Measurements from ENCODE around the gene L3MBTL3. TPM values are rescaled to one million over a fixed set of nuclear protein-coding genes. Genes with fewer than 3 reads are reported as not detected.
"Not testable (repeated sequence)": the region's sequence is repeated elsewhere in the genome, so short reads cannot be mapped to it uniquely, and the experiment has no call there.

Gene L3MBTL3
- total RNA-seq, 1 experiment from 2014 or later: 3.5 TPM

DNA sequence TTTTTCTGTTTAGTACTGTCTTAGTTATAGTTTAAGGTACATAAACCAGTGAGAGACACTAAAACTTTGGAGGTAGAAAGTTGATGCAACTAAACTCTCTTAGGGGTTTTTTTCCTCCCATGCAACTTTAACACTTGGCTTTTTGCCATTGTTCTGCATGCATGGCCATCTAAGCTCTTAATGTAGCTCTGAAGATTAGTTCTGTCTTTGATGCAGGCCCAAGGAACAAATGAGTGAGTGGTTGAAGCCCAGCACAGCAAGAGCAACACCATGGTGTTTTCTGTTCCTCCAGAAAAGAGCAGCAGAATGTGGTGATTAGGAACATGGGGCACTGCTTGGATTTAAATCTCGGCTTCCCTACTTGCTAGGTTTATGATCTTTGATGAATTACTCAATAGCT is 89.3 kb downstream of the L3MBTL3 start:
- H3K27me3 ChIP-seq: no peaks in the 10 kb centered on the region
- DNase-seq: no peak
- H3K9me3 ChIP-seq: no peaks in the 10 kb centered on the region
- H3K4me3 ChIP-seq: no peak overlapping the region
- H3K36me3 ChIP-seq: no peaks in the 10 kb centered on the region

DNA sequence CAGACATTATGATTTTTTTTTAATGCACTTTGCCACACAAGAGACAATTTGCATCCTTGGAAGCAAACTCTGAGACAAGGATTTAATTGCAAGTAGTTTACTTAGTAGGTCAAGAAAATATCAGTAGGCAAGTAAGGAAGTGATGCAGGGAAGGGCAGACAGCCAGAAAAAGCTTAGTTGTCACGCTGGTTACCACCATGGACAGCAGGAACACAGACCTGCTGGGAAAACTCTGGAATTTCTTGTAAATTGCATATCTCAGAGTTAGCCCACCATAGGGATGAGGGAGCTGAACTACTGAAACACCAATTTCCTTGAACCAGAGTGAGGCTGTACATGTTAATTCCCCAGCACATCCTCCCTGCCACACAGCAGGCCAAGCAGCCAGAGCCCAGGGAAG is 92.7 kb downstream of the L3MBTL3 start:
- no peak for DNase-seq
- H3K4me3 ChIP-seq: no peak overlapping the region
- H3K9me3 ChIP-seq: no peaks in the 10 kb centered on the region
- no peaks in the 10 kb centered on the region for H3K36me3 ChIP-seq
- H3K27me3 ChIP-seq: no peaks in the 10 kb centered on the region

DNA sequence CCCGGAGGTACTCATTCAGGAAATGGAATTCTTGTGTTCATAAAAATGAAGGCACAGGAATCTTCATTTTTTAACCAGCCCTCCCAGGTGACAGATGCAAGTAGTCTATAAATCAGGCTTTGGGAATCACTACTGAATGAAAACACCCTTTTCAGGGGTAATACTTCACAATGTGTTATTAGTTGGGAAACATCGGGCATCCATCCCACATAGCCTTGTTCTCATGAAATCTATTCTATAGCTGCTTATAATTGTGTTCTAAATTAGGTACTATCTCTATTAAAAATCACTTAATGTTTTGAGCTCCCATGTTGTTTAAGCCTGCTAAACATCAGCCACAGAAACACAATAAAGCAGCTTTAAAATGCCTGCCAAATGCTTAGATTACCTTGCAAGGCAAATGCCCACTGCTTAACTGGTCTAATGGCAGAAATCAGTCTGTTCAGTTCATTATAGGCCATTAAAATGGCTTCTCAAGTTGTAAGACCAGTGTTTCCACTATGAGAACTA is 94.9 kb downstream of the L3MBTL3 start:
- Histone ChIP-seq H3K27me3 (no peaks in the 10 kb centered on the region), H3K36me3 (no peaks in the 10 kb centered on the region), H3K9me3 (no peaks in the 10 kb centered on the region), H3K4me3 (no peak overlapping the region)
- no peak for DNase-seq

DNA sequence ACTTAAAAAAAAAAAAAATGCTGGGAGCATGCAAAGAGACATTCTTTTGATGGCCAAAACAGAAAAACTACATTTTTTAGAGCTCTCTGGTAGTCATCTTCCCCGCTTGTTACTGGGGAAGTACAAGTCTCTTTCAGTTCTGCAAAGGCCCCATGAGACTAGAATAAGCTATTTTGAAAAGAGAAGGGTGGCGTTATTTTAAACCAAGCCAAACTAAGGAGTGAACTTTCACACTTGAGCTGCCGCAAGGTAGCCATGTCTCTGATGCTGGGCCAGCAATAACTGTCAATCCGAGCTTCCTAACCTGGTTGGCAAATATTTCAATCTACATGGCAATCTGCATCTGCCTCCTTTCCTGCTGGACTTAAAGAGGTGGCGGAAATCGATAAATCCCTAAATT is 96.7 kb downstream of the L3MBTL3 start:
- Histone ChIP-seq H3K36me3 (no peaks in the 10 kb centered on the region), H3K27me3 (no peaks in the 10 kb centered on the region), H3K9me3 (no peaks in the 10 kb centered on the region), H3K4me3 (no peak overlapping the region)
- no peak for DNase-seq

- Histone ChIP-seq H3K36me3 (no peaks in the 10 kb centered on the region), H3K4me3 (no peak overlapping the region), H3K27me3 (no peaks in the 10 kb centered on the region), H3K9me3 (no peaks in the 10 kb centered on the region)
- DNase-seq: no peak
Measured at GRCh38 chr6:130116273-130116672, 97.9 kb downstream of the L3MBTL3 start.

GRCh38 chr6:130117187-130117701 is 98.9 kb downstream of the L3MBTL3 start:
- not testable (repeated sequence) for H3K4me3 ChIP-seq, DNase-seq, H3K27me3 ChIP-seq, H3K9me3 ChIP-seq, H3K36me3 ChIP-seq

- Histone ChIP-seq H3K9me3 (no peaks in the 10 kb centered on the region), H3K4me3 (no peak overlapping the region), H3K27me3 (no peaks in the 10 kb centered on the region), H3K36me3 (no peaks in the 10 kb centered on the region)
- DNase-seq: no peak
Measured at GRCh38 chr6:130118236-130118635, 99.9 kb downstream of the L3MBTL3 start.

DNA sequence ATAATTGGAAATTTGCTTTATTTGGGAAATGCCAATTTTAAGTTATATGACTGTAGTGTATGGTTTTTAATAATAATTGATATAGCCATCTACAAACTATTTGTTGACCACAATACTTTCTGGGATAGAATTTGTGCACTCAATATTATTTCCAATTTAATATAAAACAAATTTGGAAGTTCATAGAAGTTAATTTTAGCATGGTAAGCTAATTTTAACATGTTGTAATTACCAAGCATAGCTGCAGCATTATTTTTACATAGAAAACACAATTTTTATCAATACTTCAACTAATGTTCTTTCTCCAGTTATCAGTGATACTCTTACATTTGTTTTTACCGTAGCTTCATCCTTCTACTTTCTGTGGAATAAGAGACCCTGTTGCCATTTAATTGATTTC is 100.8 kb downstream of the L3MBTL3 start:
- no peaks in the 10 kb centered on the region for H3K27me3 ChIP-seq
- no peaks in the 10 kb centered on the region for H3K36me3 ChIP-seq
- DNase-seq: no peak
- no peak overlapping the region for H3K4me3 ChIP-seq
- no peaks in the 10 kb centered on the region for H3K9me3 ChIP-seq

DNA sequence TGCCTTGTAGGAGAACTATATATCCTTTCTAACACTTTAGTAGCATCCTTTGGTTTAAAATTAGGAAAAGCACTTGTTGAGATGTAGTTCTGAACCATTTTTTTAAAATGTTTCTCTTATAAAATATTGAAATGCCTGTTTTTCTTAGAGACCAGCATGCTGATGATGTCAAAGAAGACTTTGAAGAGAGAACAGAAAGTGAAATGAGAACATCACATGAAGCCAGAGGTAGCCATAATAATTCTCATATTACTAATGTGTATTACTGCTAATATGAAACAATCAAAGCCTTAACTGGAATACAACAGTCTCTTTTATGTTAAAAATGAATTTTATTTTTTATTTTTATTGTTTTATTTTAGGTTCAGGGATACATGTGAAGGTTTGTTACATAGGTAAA is 102.3 kb downstream of the L3MBTL3 start:
- no peaks in the 10 kb centered on the region for H3K9me3 ChIP-seq
- no peaks in the 10 kb centered on the region for H3K27me3 ChIP-seq
- H3K36me3 ChIP-seq: no peaks in the 10 kb centered on the region
- no peak for DNase-seq
- H3K4me3 ChIP-seq: no peak overlapping the region

DNA sequence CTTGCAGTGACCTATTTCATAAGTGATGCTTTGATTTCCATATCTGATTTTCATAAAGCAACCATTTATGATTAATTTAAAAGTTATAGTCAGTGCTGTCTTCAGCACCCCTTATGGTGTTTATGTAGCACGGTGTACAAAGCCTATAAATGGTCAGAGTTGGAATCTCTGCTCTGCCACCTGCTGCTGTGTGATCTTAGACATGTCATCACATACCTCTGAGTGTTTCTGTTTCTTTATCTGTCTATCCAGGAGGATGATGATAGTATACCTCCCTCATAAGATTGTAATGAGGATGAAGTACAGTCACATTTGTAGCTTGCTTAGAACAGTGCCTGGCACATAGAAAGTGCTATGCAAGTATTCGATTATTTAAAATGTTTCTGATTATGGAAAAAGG is 103.9 kb downstream of the L3MBTL3 start:
- Histone ChIP-seq H3K9me3 (no peaks in the 10 kb centered on the region), H3K27me3 (no peaks in the 10 kb centered on the region), H3K4me3 (no peak overlapping the region), H3K36me3 (no peaks in the 10 kb centered on the region)
- DNase-seq: no peak

GRCh38 chr6:130127195-130127594 is 108.8 kb downstream of the L3MBTL3 start:
- Histone ChIP-seq H3K36me3 (no peaks in the 10 kb centered on the region), H3K9me3 (no peaks in the 10 kb centered on the region), H3K4me3 (no peak overlapping the region), H3K27me3 (no peaks in the 10 kb centered on the region)
- no peak for DNase-seq

GRCh38 chr6:130128326-130128725 is 109.9 kb downstream of the L3MBTL3 start:
- Histone ChIP-seq H3K27me3 (no peaks in the 10 kb centered on the region), H3K36me3 (no peaks in the 10 kb centered on the region), H3K9me3 (no peaks in the 10 kb centered on the region), H3K4me3 (no peak overlapping the region)
- DNase-seq: no peak

- DNase-seq: no peak
- no peaks in the 10 kb centered on the region for H3K27me3 ChIP-seq
- H3K4me3 ChIP-seq: no peak overlapping the region
- no peaks in the 10 kb centered on the region for H3K9me3 ChIP-seq
- no peaks in the 10 kb centered on the region for H3K36me3 ChIP-seq
Measured at GRCh38 chr6:130129762-130130246, 111.4 kb downstream of the L3MBTL3 start.

DNA sequence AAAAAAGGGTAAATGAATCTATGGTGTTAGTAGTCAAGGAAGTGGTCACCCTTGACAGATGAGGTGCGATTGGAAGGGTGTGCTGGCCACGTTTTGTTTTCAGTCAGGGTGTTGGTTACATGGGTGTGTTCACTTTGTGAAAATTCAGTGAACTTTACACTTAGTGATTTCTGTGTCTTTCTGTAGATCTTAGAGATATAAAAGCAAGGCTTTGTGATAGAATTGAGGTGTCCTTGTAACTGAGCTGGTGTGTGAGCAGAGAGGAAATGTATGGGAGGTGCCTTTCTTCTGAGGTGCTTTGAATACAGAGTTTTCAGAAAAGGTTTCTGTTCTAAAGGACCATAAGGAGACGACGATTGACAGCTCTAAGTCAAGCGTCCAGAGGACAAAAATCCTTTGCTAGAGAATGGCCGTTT is 113.9 kb downstream of the L3MBTL3 start:
- no peaks in the 10 kb centered on the region for H3K9me3 ChIP-seq
- no peak for DNase-seq
- no peaks in the 10 kb centered on the region for H3K27me3 ChIP-seq
- no peak overlapping the region for H3K4me3 ChIP-seq
- H3K36me3 ChIP-seq: no peaks in the 10 kb centered on the region

DNA sequence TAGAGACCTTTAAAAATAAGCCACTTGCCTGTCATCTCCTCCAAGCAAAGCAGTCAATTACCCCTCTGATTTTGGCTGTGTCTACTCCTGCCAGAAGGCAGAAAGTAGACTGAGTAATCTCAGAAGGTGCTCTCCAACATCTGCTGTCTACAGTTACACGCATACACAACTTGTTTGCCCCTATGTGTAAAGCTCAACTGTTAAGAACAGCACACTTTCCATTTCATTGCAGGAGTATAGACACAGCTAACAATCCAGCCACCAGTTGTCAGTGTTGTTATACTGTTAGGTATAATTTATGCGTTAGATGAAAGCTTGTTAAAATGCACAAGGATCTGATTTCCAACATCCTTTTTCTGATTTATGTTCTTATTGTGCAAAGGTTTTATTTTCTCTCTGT is 116.2 kb downstream of the L3MBTL3 start:
- DNase-seq: no peak
- Histone ChIP-seq H3K27me3 (no peaks in the 10 kb centered on the region), H3K4me3 (no peak overlapping the region), H3K36me3 (no peaks in the 10 kb centered on the region), H3K9me3 (no peaks in the 10 kb centered on the region)

- Histone ChIP-seq H3K9me3 (no peaks in the 10 kb centered on the region), H3K36me3 (no peaks in the 10 kb centered on the region), H3K4me3 (no peak overlapping the region), H3K27me3 (no peaks in the 10 kb centered on the region)
- peak; percentile 10 for DNase-seq
Measured at GRCh38 chr6:130136798-130137197, 118.4 kb downstream of the L3MBTL3 start.

DNA sequence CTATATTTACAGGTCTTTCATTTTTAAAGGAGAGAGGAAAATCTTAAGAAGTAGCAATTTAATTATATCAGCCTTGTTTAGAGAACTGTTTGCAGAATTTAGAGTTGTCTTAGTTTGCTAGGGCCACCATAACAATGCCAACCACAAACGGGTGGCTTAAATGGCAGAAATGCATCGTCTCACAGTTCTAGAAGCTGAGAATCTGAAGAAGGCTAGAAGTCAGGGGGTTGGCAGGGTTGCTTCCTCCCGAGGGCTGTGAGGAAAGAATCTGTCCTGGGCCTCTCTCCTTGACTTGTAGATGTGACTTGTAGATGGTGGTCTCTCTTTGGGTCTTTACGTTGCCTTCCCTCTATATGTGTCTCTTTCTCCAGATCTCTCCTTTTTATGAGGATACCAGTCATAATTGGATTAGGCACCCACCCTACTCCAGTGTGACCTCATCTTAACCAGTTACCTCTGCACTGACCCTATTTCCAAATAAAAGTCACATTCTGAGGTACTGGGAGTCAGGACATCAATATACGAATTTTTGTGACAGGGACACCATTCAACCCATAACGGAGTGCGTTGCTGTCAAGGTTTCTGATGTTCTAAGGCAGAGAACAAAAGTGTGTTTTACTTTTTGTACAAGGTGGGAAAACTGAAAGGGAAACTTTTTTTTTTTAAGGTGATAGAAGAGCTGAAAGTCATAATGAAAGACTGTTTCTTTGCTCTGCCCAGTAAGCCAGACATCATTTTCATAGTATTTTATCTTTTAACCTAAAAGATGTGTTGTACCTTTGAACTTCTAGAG is 119.9 kb downstream of the L3MBTL3 start:
- DNase-seq: no peak
- Histone ChIP-seq H3K9me3 (no peaks in the 10 kb centered on the region), H3K36me3 (no peaks in the 10 kb centered on the region), H3K4me3 (no peak overlapping the region), H3K27me3 (no peaks in the 10 kb centered on the region)

DNA sequence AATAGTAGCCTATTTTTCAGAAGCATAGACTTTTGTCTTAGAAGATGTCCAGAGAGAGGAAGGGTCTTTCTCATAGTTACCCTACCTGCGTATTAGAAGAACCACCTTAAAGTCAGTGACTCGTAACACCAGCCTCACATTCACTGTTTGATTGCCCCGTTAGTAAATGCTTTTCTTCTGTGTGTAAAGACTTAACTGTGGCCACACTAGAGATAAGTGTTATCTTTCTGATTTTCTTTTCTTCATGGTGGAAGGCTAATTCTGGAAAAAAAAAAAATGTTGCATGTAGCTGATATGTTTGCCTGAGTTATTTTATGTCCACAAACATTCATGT is 120.5 kb downstream of the L3MBTL3 start:
- Histone ChIP-seq H3K4me3 (no peak overlapping the region), H3K27me3 (no peaks in the 10 kb centered on the region), H3K36me3 (no peaks in the 10 kb centered on the region), H3K9me3 (no peaks in the 10 kb centered on the region)
- DNase-seq: no peak

Measured in MG63 (cell line).